GM21515 (cell line): Measurements from ENCODE around the gene SERPINB12.

Source experiments
- ATAC-seq: cut with Tn5 transposase; IDR thresholded peaks from one replicate; pipeline ENCODE4 v1.9.1; 2021; ENCODE audit not compliant: unreplicated experiment

The SERPINB12 gene

DNA sequence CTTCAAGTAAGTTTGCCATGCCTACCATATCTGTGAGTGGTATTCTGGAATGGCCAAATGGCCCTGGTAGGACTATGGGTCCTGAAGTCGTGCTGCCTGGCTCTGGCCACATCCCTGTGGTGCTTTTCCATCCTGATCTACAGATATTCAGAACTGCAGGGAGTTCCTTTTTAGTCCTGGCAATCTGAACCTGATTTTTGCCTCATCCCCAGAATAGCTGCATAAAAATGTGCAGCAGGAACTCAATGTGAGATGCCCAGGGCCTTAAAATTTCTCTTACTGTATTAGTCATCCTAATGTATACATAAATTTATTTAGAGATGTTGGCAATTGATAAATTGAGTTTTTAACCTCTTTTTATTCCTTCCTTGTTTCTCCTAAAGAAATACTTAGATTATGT lies 50.3 kb downstream of the SERPINB12 start:
- no peak for ATAC-seq

DNA sequence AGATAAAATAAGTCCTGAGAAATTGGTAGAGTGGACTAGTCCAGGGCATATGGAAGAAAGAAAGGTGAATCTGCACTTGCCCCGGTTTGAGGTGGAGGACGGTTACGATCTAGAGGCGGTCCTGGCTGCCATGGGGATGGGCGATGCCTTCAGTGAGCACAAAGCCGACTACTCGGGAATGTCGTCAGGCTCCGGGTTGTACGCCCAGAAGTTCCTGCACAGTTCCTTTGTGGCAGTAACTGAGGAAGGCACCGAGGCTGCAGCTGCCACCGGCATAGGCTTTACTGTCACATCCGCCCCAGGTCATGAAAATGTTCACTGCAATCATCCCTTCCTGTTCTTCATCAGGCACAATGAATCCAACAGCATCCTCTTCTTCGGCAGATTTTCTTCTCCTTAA lies 54.8 kb downstream of the SERPINB12 start:
- no peak for ATAC-seq

- no peak for ATAC-seq
These were observed 61.2 kb downstream of the SERPINB12 start for GRCh38 chr18:63603355-63603754.

GRCh38 chr18:63603772-63604171 lies 61.6 kb downstream of the SERPINB12 start:
- peak; percentile 95 for ATAC-seq

DNA sequence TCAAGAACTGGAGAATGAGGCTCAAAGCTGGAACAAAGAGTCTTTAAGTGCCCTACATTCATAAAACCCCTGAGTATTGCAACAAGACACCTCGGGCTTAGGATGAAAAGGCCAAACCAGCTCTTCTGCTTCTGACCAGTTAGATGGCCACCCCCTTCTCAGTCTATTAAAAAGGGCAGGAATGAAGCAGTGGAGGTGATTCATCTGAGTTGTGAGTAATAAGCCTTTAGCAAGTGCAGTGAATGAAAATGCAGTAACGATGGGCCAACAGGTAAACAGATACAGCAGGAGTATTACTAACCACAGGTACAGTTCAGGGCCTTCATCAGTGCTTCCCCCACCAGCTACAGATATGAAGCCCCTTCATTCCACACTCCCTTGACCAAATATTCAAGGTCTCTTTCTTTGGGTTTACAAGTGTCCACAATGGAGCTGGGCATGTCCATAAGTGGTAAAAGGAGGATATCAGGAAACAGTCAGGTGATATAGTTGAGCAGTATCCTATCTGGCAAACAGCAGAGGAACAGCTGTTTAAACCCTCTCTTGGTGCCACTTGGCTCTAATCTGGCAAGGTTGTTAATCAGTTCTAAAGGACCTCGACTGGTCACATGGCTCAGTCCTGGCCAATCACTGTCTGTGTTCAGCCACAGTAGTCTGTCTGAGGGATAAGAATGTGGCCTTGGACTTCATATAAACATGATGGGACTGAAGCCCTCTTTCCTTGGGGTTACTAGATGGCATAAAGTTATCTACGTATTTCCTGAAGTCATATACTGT lies 62.8 kb downstream of the SERPINB12 start:
- no peak for ATAC-seq

DNA sequence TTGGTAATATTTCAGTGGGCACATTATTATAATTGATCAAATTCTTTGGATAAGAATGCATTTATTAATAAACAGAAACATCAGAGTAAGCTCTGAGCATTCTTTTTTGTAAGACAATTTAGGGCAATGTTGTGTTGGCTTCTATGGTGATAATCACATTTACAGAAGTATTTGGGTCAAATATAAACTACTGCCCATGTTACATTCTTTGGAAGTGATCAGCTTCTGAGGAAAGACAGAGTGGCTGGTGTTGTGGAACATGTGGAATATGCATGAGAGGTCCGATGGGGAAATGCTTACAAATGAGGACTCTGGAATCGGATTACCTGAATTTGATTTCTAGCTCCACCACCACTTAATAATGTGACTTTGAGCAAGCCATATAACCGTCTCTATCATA lies 64.4 kb downstream of the SERPINB12 start:
- no peak for ATAC-seq

DNA sequence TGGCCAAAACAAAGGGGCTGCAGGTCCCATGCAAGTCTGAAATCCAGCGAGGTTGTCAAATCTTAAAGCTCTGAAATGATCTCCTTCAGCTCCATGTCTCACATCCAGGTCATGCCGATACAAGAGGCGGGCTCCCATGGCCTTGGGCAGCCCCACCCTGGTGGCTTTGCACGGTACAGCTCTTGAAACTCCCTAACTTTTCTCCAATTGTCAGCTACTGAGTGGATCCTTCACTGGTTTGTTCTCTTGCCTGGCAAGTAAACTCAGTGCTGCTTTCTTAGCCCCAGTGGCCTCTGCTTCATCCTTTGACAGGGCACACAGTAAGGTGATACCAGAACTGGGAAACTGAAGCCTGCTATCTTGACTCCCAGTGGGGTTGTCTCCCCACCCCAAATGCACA lies 71.3 kb downstream of the SERPINB12 start:
- ATAC-seq, result no peak

- peak; percentile 77 for ATAC-seq
These were observed 75.1 kb downstream of the SERPINB12 start for GRCh38 chr18:63617049-63617914.

DNA sequence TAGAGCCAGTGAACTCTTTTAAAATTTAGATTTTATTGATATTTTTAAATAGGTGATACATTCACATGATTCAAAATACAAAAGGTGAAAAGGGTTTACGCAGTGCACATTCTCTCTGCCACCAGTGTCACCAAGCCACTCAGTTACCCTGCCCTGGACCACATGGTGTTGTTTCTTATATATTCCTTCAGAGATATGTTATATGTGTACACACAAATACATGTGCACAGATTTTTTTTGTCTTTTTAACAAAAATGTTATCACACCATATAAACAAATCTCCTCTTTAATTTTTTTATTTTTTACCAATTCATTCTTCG lies 75.7 kb downstream of the SERPINB12 start:
- peak; percentile 17 for ATAC-seq
